OCI-LY1 (cell line): ENCODE measurements around the gene SH3BP5.
A peak's percentile ranks its signal among the peaks of the same experiment; 100 is the strongest.

Experiments
- EZH2 ChIP-seq: fragments of 200-600 bp; sonication (generic), shearing (Covaris generic); IDR thresholded peaks from 2 replicates; pipeline ENCODE4 v1.8.0; 2017; ENCODE audit warnings: borderline replicate concordance, mixed run types, mild to moderate bottlenecking, antibody characterized with exemption, low read length, moderate library complexity, mixed read lengths
- TF ChIP-seq, protein P1 (sequence below): fragments of 200-600 bp; sonication (generic), shearing (Covaris generic); IDR thresholded peaks from 2 replicates; pipeline ENCODE4 v1.5.1; 2017; ENCODE audit warnings: mild to moderate bottlenecking, antibody characterized with exemption, low read length, moderate library complexity, mixed read lengths

GRCh38 chr3:15205934-15206661 is 126.3 kb downstream of the SH3BP5 start, which contains the start of gene CAPN7:
- TF ChIP-seq, protein P1, sequence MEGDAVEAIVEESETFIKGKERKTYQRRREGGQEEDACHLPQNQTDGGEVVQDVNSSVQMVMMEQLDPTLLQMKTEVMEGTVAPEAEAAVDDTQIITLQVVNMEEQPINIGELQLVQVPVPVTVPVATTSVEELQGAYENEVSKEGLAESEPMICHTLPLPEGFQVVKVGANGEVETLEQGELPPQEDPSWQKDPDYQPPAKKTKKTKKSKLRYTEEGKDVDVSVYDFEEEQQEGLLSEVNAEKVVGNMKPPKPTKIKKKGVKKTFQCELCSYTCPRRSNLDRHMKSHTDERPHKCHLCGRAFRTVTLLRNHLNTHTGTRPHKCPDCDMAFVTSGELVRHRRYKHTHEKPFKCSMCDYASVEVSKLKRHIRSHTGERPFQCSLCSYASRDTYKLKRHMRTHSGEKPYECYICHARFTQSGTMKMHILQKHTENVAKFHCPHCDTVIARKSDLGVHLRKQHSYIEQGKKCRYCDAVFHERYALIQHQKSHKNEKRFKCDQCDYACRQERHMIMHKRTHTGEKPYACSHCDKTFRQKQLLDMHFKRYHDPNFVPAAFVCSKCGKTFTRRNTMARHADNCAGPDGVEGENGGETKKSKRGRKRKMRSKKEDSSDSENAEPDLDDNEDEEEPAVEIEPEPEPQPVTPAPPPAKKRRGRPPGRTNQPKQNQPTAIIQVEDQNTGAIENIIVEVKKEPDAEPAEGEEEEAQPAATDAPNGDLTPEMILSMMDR: 0 out of 2 replicates have a peak, but pooled peaks have one; percentile 42
- TF ChIP-seq EZH2: no peak
